HEK293 (cell line): ENCODE results near the gene TIAM2.

ENCODE experiments used
- CTCF ChIA-PET: fragments of 350-600 bp; formaldehyde crosslinking; extraction: SDS; loops from one replicate; lab custom pipeline; 2021; ENCODE audit warnings: antibody characterized with exemption; lab: Yijun Ruan, JAX
- POLR2A ChIA-PET: fragments of 300-600 bp; formaldehyde crosslinking; extraction: SDS; loops from one replicate; lab custom pipeline; 2020; ENCODE audit warnings: antibody characterized with exemption, inconsistent platforms; lab: Yijun Ruan, JAX
- H3K27ac ChIP-seq: fragments of 200-500 bp; sonication (Bioruptor generic); 2 replicates; pipeline ENCODE4 v1.5.1; 2014; ENCODE audit warnings: low read depth, low read length, control low read depth, inconsistent platforms; ENCODE audit errors: extremely low read depth
- H3K36me3 ChIP-seq, 2 experiments: fragments of 200-500 bp in 1 of 2; sonication (Bioruptor generic) in 1 of 2; 1 replicate in 1 of 2; 2 replicates in 1 of 2; pipeline ENCODE4 v1.5.1; 2014 to 2017; ENCODE audit warnings: inconsistent platforms in 2 of 2, low read length in 2 of 2; ENCODE audit not compliant: control insufficient read depth in 2 of 2, insufficient read depth in 1 of 2
- H3K4me1 ChIP-seq: fragments of 200-500 bp; sonication (Bioruptor generic); 2 replicates; pipeline ENCODE4 v1.5.1; 2014; ENCODE audit warnings: mild to moderate bottlenecking, low read length, inconsistent platforms; ENCODE audit not compliant: control insufficient read depth, insufficient read depth
- H3K4me3 ChIP-seq: 2 replicates; pipeline ENCODE4 v1.5.1; 2011; ENCODE audit warnings: low read depth, mild to moderate bottlenecking, control low read depth, low read length, moderate library complexity
- H3K9me3 ChIP-seq: fragments of 200-500 bp; sonication (Bioruptor generic); 2 replicates; pipeline ENCODE4 v1.5.1; 2014; ENCODE audit warnings: low read depth, low read length, inconsistent platforms; ENCODE audit not compliant: control insufficient read depth, insufficient read depth
- EGR2 ChIP-seq: fragments of 450-650 bp; formaldehyde crosslinking; IDR thresholded peaks from 2 replicates; pipeline ENCODE4 v1.5.1; 2016; ENCODE audit warnings: low read depth, missing biosample characterization, missing genetic modification characterization
- FEZF1 ChIP-seq: fragments of 450-650 bp; formaldehyde crosslinking; IDR thresholded peaks from 2 replicates; pipeline ENCODE4 v1.5.1; 2016; ENCODE audit warnings: missing biosample characterization, missing genetic modification characterization
- PRDM1 ChIP-seq: fragments of 450-650 bp; formaldehyde crosslinking; IDR thresholded peaks from 2 replicates; pipeline ENCODE4; 2016; ENCODE audit warnings: missing biosample characterization, missing genetic modification characterization
- SCRT1 ChIP-seq: fragments of 450-650 bp; formaldehyde crosslinking; IDR thresholded peaks from 2 replicates; pipeline ENCODE4 v1.5.1; 2016; ENCODE audit warnings: missing biosample characterization, missing genetic modification characterization, borderline replicate concordance
- YY1 ChIP-seq: fragments of 450-650 bp; formaldehyde crosslinking; IDR thresholded peaks from 2 replicates; pipeline ENCODE4 v1.5.1; 2018; ENCODE audit warnings: missing biosample characterization, missing genetic modification characterization
- ZBTB1 ChIP-seq: fragments of 450-650 bp; formaldehyde crosslinking; IDR thresholded peaks from 2 replicates; pipeline ENCODE4 v1.5.1; 2016; ENCODE audit warnings: missing biosample characterization, missing genetic modification characterization
- ZFHX2 ChIP-seq: fragments of 450-650 bp; formaldehyde crosslinking; conservative IDR thresholded peaks from 2 replicates; pipeline ENCODE4 v1.5.1; 2016; ENCODE audit warnings: missing biosample characterization, missing genetic modification characterization
- ZNF19 ChIP-seq: fragments of 450-650 bp; formaldehyde crosslinking; IDR thresholded peaks from 2 replicates; pipeline ENCODE4; 2016; ENCODE audit warnings: missing biosample characterization, missing genetic modification characterization, low read depth
- ZNF23 ChIP-seq: fragments of 450-650 bp; formaldehyde crosslinking; IDR thresholded peaks from 2 replicates; pipeline ENCODE4 v1.5.1; 2016; ENCODE audit warnings: missing biosample characterization, missing genetic modification characterization, borderline replicate concordance
- ZNF239 ChIP-seq: fragments of 450-650 bp; formaldehyde crosslinking; IDR thresholded peaks from 2 replicates; pipeline ENCODE4 v1.5.1; 2016; ENCODE audit warnings: missing biosample characterization, missing genetic modification characterization
- ZNF248 ChIP-seq: fragments of 450-650 bp; formaldehyde crosslinking; IDR thresholded peaks from 2 replicates; pipeline ENCODE4 v1.5.1; 2017; ENCODE audit warnings: missing biosample characterization, missing genetic modification characterization
- ZNF529 ChIP-seq: fragments of 450-650 bp; formaldehyde crosslinking; IDR thresholded peaks from 2 replicates; pipeline ENCODE4 v1.5.1; 2017; ENCODE audit warnings: missing genetic modification characterization, missing biosample characterization; ENCODE audit not compliant: insufficient replicate concordance
- ZNF596 ChIP-seq: fragments of 450-650 bp; IDR thresholded peaks from 2 replicates; pipeline ENCODE4 v1.5.0; 2018; ENCODE audit warnings: missing biosample characterization, mild to moderate bottlenecking, missing genetic modification characterization, moderate library complexity
- ZNF664 ChIP-seq: fragments of 450-650 bp; formaldehyde crosslinking; IDR thresholded peaks from 2 replicates; pipeline ENCODE4 v1.5.1; 2016; ENCODE audit warnings: missing biosample characterization, missing genetic modification characterization
- ZNF843 ChIP-seq: fragments of 450-650 bp; formaldehyde crosslinking; IDR thresholded peaks from 2 replicates; pipeline ENCODE4 v1.5.1; 2016; ENCODE audit warnings: missing biosample characterization, missing genetic modification characterization
- ZSCAN23 ChIP-seq: fragments of 450-650 bp; formaldehyde crosslinking; IDR thresholded peaks from 2 replicates; pipeline ENCODE4 v1.5.1; 2016; ENCODE audit warnings: missing biosample characterization, missing genetic modification characterization
- TF ChIP-seq, protein P1 (sequence below): fragments of 450-650 bp; formaldehyde crosslinking; IDR thresholded peaks from 2 replicates; pipeline ENCODE4 v1.5.1; 2016; ENCODE audit warnings: missing biosample characterization, missing genetic modification characterization
- TF ChIP-seq, protein P2 (sequence below): fragments of 450-650 bp; formaldehyde crosslinking; IDR thresholded peaks from 2 replicates; pipeline ENCODE4 v1.5.1; 2016; ENCODE audit warnings: missing biosample characterization, missing genetic modification characterization
- TF ChIP-seq, protein P3 (sequence below): fragments of 450-650 bp; formaldehyde crosslinking; IDR thresholded peaks from 2 replicates; pipeline ENCODE4 v1.5.1; 2017; ENCODE audit warnings: missing biosample characterization, missing genetic modification characterization

The TIAM2 gene

DNA sequence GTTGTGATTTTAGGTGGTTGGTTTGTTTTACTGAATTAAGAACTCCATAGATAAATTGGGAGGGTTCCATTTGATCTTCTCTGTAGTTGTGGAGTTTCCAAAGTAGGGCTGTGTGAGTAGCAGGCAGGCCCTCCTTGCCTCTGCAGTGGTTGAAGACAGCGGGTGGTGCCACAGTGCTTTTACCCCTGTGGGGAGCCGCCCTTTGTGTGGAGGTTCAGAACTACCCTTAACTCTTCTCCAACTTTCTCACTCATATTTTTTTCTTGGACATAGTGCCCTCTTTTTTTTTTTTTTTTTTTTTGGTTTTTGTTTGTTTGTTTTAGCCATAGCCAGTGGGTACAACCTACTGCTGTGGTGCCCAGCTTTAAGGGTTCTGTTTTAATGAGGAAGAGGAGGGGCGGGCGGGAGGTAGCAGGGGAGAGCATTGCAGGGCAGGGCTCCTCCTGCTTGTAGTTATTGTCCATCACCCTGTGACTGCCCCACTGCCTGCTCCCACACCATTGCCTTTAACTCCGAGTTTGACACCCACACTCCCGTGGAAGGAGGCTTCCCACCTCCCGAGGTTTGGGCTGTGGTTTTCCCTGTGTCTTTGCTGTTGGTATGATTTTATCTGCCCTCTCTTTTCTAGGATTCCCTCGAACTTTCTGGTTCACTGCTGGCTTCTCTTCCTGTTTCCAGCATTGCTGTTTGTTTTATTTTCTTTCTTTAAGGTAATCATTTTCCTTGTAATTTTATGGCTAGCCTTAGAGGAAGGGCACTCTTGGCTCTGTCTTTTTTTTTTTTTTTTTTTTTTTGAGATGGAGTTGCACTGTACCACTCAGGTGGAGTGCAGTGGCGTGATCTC lies 50.7 kb downstream of the TIAM2 start:
- no peaks in the 10 kb centered on the region for H3K9me3 ChIP-seq
- H3K36me3 ChIP-seq, result no peaks in the 10 kb centered on the region
- TF ChIP-seq ZNF843 (tag by site-specific recombination) (no peak), ZFHX2 (tag by site-specific recombination) (peak; percentile 75), EGR2 (peak; percentile 90)
- TF ChIP-seq, all 188 proteins: peak for 2
- Histone ChIP-seq H3K4me1 (no peaks in the 10 kb centered on the region; the same call in none of the 2 replicates), H3K27ac (no peak overlapping the region), H3K4me3 (no peak overlapping the region)
- POLR2A ChIA-PET, result interaction anchor here (0.7 kb wide), 1 partner anchor 218 kb away, joined by 3 read pairs; the partner anchor contains the start of gene CLDN20
- CTCF ChIA-PET, result interaction anchor here (0.5 to 1.3 kb wide), 4 partner anchors 121 to 178 kb away, joined by 3 to 6 read pairs (median 5); no protein-coding TSS in a partner anchor

DNA sequence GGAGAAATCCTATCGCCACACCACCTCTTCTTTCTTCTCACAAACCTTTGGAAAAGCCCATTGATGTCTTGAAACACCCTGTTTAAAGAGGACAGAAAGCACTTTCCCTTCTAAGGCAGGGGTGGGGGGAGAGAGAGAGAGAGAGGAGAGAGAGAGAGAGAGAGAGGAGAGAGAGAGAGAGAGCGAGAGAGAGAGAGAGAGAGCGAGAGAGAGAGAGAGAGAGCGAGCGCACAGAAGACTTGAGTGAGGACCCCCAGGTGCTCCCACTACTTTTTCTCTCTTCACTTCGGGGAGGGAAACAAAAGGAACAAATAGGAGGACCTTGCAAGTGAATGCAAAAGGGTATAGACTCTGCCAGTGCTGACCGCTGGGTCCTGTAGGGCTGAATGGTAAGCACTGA lies 52.4 kb downstream of the TIAM2 start:
- TF ChIP-seq ZNF596, result peak; percentile 97
- TF ChIP-seq, protein P1, sequence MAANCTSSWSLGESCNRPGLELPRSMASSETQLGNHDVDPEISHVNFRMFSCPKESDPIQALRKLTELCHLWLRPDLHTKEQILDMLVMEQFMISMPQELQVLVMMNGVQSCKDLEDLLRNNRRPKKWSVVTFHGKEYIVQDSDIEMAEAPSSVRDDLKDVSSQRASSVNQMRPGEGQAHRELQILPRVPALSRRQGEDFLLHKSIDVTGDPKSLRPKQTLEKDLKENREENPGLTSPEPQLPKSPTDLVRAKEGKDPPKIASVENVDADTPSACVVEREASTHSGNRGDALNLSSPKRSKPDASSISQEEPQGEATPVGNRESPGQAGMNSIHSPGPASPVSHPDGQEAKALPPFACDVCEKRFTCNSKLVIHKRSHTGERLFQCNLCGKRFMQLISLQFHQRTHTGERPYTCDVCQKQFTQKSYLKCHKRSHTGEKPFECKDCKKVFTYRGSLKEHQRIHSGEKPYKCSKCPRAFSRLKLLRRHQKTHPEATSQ (tag by site-specific recombination), result no peak
- TF ChIP-seq, all 188 proteins: peak for 1
- no peaks in the 10 kb centered on the region for H3K9me3 ChIP-seq
- CTCF ChIA-PET, result interaction anchor here (0.5 kb wide), 1 partner anchor 50 kb away, joined by 3 read pairs; no protein-coding TSS in a partner anchor
- no peaks in the 10 kb centered on the region; the same call in 1 of the 2 replicates for H3K4me1 ChIP-seq
- POLR2A ChIA-PET, result no interaction called here
- H3K4me3 ChIP-seq, result no peak overlapping the region
- no peaks in the 10 kb centered on the region for H3K36me3 ChIP-seq
- no peak overlapping the region for H3K27ac ChIP-seq

DNA sequence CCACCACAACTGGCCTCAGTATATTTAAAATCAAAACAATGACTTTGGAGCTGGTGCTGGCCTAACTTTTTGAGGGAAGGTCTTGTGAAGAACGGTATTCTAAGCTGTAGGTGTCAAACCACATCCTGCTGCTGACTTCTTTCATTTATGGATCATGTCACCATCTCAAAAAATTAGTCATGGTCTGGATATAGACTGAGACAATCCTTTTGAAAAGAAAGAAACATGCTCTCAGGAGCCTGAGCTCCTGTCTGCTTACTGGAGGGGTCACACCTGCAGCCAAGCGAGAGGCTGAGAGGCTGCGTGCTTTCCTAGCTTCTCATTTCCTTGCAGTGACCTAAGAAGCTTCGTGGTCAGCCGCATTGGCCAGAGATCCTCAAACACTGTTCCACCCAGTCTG lies 55.2 kb downstream of the TIAM2 start:
- POLR2A ChIA-PET, result no interaction called here

More for the DNA sequence above, 55.2 kb downstream of the TIAM2 start:
- H3K27ac ChIP-seq, result no peak overlapping the region
- no peak for TF ChIP-seq ZNF248
- TF ChIP-seq, protein P2, sequence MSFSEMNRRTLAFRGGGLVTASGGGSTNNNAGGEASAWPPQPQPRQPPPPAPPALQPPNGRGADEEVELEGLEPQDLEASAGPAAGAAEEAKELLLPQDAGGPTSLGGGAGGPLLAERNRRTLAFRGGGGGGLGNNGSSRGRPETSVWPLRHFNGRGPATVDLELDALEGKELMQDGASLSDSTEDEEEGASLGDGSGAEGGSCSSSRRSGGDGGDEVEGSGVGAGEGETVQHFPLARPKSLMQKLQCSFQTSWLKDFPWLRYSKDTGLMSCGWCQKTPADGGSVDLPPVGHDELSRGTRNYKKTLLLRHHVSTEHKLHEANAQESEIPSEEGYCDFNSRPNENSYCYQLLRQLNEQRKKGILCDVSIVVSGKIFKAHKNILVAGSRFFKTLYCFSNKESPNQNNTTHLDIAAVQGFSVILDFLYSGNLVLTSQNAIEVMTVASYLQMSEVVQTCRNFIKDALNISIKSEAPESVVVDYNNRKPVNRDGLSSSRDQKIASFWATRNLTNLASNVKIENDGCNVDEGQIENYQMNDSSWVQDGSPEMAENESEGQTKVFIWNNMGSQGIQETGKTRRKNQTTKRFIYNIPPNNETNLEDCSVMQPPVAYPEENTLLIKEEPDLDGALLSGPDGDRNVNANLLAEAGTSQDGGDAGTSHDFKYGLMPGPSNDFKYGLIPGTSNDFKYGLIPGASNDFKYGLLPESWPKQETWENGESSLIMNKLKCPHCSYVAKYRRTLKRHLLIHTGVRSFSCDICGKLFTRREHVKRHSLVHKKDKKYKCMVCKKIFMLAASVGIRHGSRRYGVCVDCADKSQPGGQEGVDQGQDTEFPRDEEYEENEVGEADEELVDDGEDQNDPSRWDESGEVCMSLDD, result no peak
- TF ChIP-seq SCRT1 (tag by site-specific recombination), result no peak
- TF ChIP-seq, protein P3, sequence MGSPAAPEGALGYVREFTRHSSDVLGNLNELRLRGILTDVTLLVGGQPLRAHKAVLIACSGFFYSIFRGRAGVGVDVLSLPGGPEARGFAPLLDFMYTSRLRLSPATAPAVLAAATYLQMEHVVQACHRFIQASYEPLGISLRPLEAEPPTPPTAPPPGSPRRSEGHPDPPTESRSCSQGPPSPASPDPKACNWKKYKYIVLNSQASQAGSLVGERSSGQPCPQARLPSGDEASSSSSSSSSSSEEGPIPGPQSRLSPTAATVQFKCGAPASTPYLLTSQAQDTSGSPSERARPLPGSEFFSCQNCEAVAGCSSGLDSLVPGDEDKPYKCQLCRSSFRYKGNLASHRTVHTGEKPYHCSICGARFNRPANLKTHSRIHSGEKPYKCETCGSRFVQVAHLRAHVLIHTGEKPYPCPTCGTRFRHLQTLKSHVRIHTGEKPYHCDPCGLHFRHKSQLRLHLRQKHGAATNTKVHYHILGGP (tag by site-specific recombination), result no peak
- no peak for TF ChIP-seq ZNF23 (tag by site-specific recombination)
- no peak for TF ChIP-seq ZBTB1
- no peak for TF ChIP-seq ZNF19
- TF ChIP-seq PRDM1 (tag by site-specific recombination), result no peak
- TF ChIP-seq FEZF1, result no peak
- TF ChIP-seq ZNF664, result no peak
- TF ChIP-seq ZNF239, result no peak
- TF ChIP-seq ZNF529 (tag by site-specific recombination), result no peak
- TF ChIP-seq ZSCAN23, result no peak
- no peak for TF ChIP-seq YY1
- H3K4me3 ChIP-seq, result no peak overlapping the region
- CTCF ChIA-PET, result interaction anchor here (1.0 to 1.3 kb wide), 2 partner anchors 10 kb away, joined by 3 to 5 read pairs; no protein-coding TSS in a partner anchor
- H3K9me3 ChIP-seq, result no peaks in the 10 kb centered on the region
- H3K36me3 ChIP-seq, result no peaks in the 10 kb centered on the region
- H3K4me1 ChIP-seq, result no peaks in the 10 kb centered on the region
